Breast epithelium (tissue), 3 donors: ENCODE measurements around the gene PMM1.

ENCODE experiments used
- POLR2A ChIP-seq: fragments of 450-650 bp; IDR thresholded peaks from one replicate; pipeline ENCODE4 v1.6.1; 2016; ENCODE audit warnings: antibody characterized with exemption, mild to moderate bottlenecking, moderate library complexity
- POLR2AphosphoS5 ChIP-seq, 3 donors: sonication (generic); formaldehyde crosslinking; IDR thresholded peaks; one replicate each; pipeline ENCODE4 v1.6.1; 2017; ENCODE audit warnings: antibody characterized with exemption in 3 of 3
- TF ChIP-seq, protein P1 (sequence below), 3 donors: fragments of 450-650 bp; IDR thresholded peaks; one replicate each; pipeline ENCODE4 v1.5.1; 2016 to 2017; ENCODE audit warnings: antibody characterized with exemption in 3 of 3, mild to moderate bottlenecking in 3 of 3, moderate library complexity in 3 of 3

DNA sequence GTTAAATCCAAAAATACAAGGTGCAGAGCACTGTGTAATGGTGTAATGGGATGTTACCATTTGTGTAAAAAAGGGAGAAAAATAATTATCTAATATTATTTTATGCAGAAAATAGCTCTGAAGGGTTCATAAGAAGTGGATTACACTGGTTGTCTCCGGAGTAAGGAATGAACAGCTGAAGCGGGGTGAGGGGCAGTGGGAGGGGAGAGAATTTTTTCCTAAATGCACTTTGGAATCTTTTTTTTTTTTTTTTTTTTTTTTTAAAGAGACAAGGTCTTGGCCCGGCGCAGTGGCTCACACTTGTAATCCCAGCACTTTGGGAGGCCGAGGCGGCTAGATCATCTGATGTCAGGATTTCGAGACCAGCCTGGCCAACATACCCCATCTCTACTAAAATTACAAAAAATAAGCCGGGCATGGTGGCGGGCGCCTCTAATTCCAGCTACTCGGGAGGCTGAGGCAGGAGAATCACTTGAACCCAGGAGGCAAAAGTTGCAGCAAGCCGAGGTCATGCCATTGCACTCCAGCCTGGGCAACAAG, 38.6 kb downstream of the PMM1 start:
- TF ChIP-seq, protein P1, sequence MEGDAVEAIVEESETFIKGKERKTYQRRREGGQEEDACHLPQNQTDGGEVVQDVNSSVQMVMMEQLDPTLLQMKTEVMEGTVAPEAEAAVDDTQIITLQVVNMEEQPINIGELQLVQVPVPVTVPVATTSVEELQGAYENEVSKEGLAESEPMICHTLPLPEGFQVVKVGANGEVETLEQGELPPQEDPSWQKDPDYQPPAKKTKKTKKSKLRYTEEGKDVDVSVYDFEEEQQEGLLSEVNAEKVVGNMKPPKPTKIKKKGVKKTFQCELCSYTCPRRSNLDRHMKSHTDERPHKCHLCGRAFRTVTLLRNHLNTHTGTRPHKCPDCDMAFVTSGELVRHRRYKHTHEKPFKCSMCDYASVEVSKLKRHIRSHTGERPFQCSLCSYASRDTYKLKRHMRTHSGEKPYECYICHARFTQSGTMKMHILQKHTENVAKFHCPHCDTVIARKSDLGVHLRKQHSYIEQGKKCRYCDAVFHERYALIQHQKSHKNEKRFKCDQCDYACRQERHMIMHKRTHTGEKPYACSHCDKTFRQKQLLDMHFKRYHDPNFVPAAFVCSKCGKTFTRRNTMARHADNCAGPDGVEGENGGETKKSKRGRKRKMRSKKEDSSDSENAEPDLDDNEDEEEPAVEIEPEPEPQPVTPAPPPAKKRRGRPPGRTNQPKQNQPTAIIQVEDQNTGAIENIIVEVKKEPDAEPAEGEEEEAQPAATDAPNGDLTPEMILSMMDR (IDR thresholded peaks at IDR 0.05) = no peak
- TF ChIP-seq POLR2A (no peak), POLR2AphosphoS5 (IDR thresholded peaks at IDR 0.05) (no peak)
